Osteoblast (primary cell): ENCODE data around the gene PUM2. TPM values are rescaled to one million over a fixed set of nuclear protein-coding genes. Genes with fewer than 3 reads are reported as not detected.

ENCODE experiments used
- DNase-seq: peaks from one replicate; pipeline ENCODE4 v3.0.0; 2011; ENCODE audit warnings: low spot score, mixed read lengths; ENCODE audit not compliant: insufficient read length; ENCODE audit errors: missing footprints
- H2AFZ ChIP-seq: 2 replicates; pipeline ENCODE4 v1.6.0; 2011; ENCODE audit warnings: mild to moderate bottlenecking, low read length
- H3K27ac ChIP-seq: 2 replicates; pipeline ENCODE4 v1.5.1; 2011; ENCODE audit warnings: mild to moderate bottlenecking, low read depth, low read length, moderate library complexity
- H3K27me3 ChIP-seq: 2 replicates; pipeline ENCODE4 v1.6.0; 2012; ENCODE audit warnings: mild to moderate bottlenecking, control low read depth, inconsistent platforms, low read length, moderate library complexity; ENCODE audit not compliant: insufficient read depth
- H3K36me3 ChIP-seq: 2 replicates; pipeline ENCODE4 v1.5.1; 2011; ENCODE audit warnings: mild to moderate bottlenecking, low read length, control low read depth, moderate library complexity; ENCODE audit not compliant: insufficient read depth
- H3K4me1 ChIP-seq: 2 replicates; pipeline ENCODE4 v1.5.1; 2011; ENCODE audit warnings: mild to moderate bottlenecking, low read length, control low read depth, moderate library complexity; ENCODE audit not compliant: insufficient read depth
- H3K4me2 ChIP-seq: 2 replicates; pipeline ENCODE4 v1.6.0; 2011; ENCODE audit warnings: mild to moderate bottlenecking, low read length; ENCODE audit not compliant: insufficient read depth
- H3K4me3 ChIP-seq: fragments of 200-600 bp; sonication (generic); 3 replicates; pipeline ENCODE4 v1.5.1; 2012; ENCODE audit warnings: mild to moderate bottlenecking, low read length, inconsistent platforms; ENCODE audit not compliant: insufficient read depth
- H3K79me2 ChIP-seq: 2 replicates; pipeline ENCODE4 v1.6.0; 2012; ENCODE audit warnings: mild to moderate bottlenecking, low read length, control low read depth, inconsistent platforms; ENCODE audit not compliant: insufficient read depth
- H3K9me3 ChIP-seq: 2 replicates; pipeline ENCODE4 v1.5.1; 2011; ENCODE audit warnings: low read depth, low read length, control low read depth
- H4K20me1 ChIP-seq: 2 replicates; pipeline ENCODE4 v1.6.0; 2012; ENCODE audit warnings: mild to moderate bottlenecking, low read length, control low read depth; ENCODE audit not compliant: insufficient read depth
- total RNA-seq: library from RNA; depleted of rRNA; stranded (reverse); fragments of >200 nt; gene quantifications from 2 replicates; pipeline ENCODE4 v1.2.3, GENCODE V29; 2012
- TF ChIP-seq, protein P1 (sequence below): IDR thresholded peaks from 2 replicates; pipeline ENCODE4 v1.5.1; 2011; ENCODE audit warnings: mild to moderate bottlenecking, low read depth, low read length, moderate library complexity; ENCODE audit errors: extremely low read depth

Gene PUM2
- total RNA-seq, 1 donor: 45.2 TPM

DNA sequence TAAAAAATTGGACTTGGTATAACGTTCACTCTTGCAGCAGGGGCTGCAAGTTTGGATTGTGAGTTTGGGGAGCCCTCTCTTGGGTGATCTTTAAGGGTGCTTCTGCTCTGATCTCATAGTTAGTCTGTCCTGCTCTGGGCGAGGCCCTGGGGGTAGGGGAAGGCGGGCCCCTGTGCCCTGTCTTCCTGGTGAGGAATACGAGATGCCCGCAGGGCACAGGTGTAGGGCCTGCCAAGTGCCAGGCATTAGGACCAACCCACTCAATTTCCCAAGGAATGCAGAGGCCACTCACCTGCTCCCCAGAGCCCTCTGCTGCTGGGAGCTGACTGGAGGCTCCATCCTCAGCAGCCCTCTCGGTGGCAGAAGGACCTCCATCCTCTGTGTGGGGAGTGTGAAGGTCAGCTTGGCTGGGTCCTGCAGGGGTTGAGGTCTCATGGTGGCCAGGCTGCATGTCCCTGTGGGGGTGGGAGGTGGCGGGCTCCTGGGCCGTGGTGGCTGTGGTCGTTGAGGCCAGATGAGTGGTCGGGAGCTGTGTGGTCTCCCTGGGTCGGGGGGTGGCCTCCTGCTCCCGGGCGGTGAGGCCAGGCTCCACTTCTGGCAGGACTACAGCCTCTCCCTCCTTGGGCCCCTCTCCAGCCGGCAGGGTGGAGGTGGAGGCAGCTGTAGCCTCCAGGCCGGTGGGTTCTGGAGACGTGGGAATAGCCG lies 147.0 kb downstream of the PUM2 start:
- no peaks in the 10 kb centered on the region for H3K27me3 ChIP-seq
- no peak overlapping the region for H3K4me3 ChIP-seq
- H3K79me2 ChIP-seq: no peaks in the 10 kb centered on the region
- no peak overlapping the region for H2AFZ ChIP-seq
- H3K27ac ChIP-seq: no peak overlapping the region
- TF ChIP-seq, protein P1, sequence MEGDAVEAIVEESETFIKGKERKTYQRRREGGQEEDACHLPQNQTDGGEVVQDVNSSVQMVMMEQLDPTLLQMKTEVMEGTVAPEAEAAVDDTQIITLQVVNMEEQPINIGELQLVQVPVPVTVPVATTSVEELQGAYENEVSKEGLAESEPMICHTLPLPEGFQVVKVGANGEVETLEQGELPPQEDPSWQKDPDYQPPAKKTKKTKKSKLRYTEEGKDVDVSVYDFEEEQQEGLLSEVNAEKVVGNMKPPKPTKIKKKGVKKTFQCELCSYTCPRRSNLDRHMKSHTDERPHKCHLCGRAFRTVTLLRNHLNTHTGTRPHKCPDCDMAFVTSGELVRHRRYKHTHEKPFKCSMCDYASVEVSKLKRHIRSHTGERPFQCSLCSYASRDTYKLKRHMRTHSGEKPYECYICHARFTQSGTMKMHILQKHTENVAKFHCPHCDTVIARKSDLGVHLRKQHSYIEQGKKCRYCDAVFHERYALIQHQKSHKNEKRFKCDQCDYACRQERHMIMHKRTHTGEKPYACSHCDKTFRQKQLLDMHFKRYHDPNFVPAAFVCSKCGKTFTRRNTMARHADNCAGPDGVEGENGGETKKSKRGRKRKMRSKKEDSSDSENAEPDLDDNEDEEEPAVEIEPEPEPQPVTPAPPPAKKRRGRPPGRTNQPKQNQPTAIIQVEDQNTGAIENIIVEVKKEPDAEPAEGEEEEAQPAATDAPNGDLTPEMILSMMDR: no peak
- no peak for DNase-seq
- H3K36me3 ChIP-seq: no peaks in the 10 kb centered on the region
- no peaks in the 10 kb centered on the region for H3K9me3 ChIP-seq
- H3K4me2 ChIP-seq: no peak overlapping the region
- H4K20me1 ChIP-seq: no peaks in the 10 kb centered on the region
- H3K4me1 ChIP-seq: peaks cover 3% of the 10 kb centered on the region

DNA sequence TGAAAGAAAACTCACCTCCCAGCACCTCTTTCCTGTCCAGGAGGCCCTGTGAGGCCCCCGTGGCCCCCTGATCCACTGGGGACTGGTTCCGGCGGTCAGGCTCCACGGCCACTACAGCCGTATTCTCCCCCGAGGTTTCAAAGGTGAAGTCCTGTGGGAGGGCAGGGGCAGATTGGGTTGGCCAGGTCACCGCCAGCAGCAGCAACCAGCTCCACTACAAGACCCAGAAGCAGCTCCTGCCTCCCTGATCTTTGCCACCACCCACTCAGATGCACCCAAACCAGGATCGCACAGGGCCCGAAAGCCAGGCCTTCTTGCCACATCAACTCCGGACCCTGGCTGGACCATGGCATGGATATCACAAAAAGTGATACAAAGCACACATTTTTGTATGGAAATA lies 147.6 kb downstream of the PUM2 start:
- H2AFZ ChIP-seq: no peak overlapping the region
- no peak overlapping the region for H3K27ac ChIP-seq
- no peak overlapping the region for H3K4me2 ChIP-seq
- no peaks in the 10 kb centered on the region for H3K27me3 ChIP-seq
- no peaks in the 10 kb centered on the region for H3K4me1 ChIP-seq
- TF ChIP-seq, protein P1: no peak
- H3K4me3 ChIP-seq: no peak overlapping the region
- no peak for DNase-seq
- H4K20me1 ChIP-seq: no peaks in the 10 kb centered on the region
- no peaks in the 10 kb centered on the region for H3K36me3 ChIP-seq
- no peaks in the 10 kb centered on the region for H3K9me3 ChIP-seq
- no peaks in the 10 kb centered on the region for H3K79me2 ChIP-seq

DNA sequence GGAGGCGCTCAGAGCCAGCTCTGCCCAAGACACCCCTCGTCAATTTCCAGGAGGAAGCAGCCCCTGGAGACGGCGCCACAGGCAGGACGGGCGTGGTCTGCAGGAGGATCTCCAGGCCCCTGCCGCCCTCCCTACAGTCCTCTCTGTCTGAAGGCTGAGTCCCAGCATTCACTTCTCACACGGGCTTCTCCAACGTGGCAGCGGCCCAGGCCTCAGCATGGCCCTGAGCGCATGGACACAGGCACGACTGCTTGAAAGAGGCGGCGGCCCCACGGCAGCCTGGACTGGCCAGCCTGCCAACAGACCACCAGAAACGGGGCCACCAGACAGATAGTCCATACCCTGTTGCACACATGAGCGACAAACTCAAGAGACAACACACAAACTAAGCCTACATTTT lies 149.0 kb downstream of the PUM2 start:
- DNase-seq: no peak
- no peaks in the 10 kb centered on the region for H3K27me3 ChIP-seq
- H3K27ac ChIP-seq: no peak overlapping the region
- H3K4me1 ChIP-seq: no peaks in the 10 kb centered on the region
- no peak overlapping the region for H2AFZ ChIP-seq
- no peaks in the 10 kb centered on the region for H3K79me2 ChIP-seq
- H3K9me3 ChIP-seq: no peaks in the 10 kb centered on the region
- no peak overlapping the region for H3K4me2 ChIP-seq
- H3K4me3 ChIP-seq: no peak overlapping the region
- H4K20me1 ChIP-seq: no peaks in the 10 kb centered on the region
- TF ChIP-seq, protein P1: no peak
- H3K36me3 ChIP-seq: no peaks in the 10 kb centered on the region

DNA sequence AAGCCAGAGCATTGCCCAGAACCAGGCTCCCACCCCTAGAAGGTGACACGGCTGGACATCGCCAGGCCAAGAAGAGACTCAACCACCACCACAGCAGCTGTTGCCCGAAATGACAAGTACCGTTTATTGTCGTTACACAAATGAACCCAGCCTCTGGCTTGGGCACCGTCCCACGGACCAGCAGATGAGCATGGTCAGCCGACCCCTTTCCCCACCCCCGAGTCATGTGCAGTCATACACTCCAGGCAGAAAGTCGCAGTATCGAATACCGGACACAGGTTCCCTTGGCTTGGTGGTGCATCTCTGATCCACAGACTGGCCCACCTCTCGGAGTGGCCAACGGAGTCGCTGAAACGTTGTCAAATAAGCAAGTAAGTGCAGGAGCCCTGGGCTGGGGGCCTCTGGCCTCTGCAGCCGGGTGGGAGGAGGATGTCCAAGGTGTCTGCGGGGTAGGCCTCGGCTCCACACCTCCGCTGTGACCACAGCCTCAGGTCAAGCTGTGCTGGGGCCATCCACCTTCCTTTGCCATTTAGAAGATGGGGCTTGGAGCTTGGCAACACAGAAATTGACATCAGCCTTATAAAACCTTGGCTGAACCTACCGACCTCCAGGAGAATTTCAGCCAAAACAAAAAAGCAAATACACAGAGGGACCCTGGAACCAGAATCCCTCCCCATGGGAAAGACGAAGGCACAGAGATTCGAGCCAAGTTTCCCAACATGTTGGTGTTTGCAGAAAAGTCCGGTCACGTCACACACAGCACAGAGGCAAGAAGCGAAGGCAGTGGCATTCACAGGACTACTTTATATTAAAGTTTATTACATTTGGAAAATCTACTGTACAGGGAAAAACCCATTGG lies 149.7 kb downstream of the PUM2 start:
- Histone ChIP-seq H2AFZ (no peak overlapping the region), H3K4me3 (no peak overlapping the region), H3K27ac (no peak overlapping the region), H4K20me1 (no peaks in the 10 kb centered on the region), H3K27me3 (no peaks in the 10 kb centered on the region), H3K79me2 (no peaks in the 10 kb centered on the region), H3K4me2 (no peak overlapping the region), H3K4me1 (no peaks in the 10 kb centered on the region), H3K36me3 (no peaks in the 10 kb centered on the region), H3K9me3 (no peaks in the 10 kb centered on the region)
- no peak for DNase-seq
- TF ChIP-seq, protein P1: no peak
